Keratinocyte (primary cell): Measurements from ENCODE around the gene STIM1. TPM values are rescaled to one million over a fixed set of nuclear protein-coding genes. Genes with fewer than 3 reads are reported as not detected.

Experiments
- DNase-seq: peaks from one replicate; pipeline ENCODE4 v3.0.0-alpha.2; 2011; ENCODE audit warnings: low read depth, missing footprints, low spot score
- FAIRE-seq: peaks from 2 replicates; lab custom pipeline; 2011; peaks lifted over from hg19 to GRCh38; lab: Jason Lieb, UNC
- H2AFZ ChIP-seq: 2 replicates; pipeline ENCODE4 v1.6.0; 2012; ENCODE audit warnings: low read length, control low read depth, inconsistent platforms; ENCODE audit not compliant: control insufficient read depth
- H3K27ac ChIP-seq: 2 replicates; pipeline ENCODE4 v1.5.1; 2011; ENCODE audit warnings: low read length; ENCODE audit not compliant: control insufficient read depth, insufficient read depth
- H3K27me3 ChIP-seq: 3 replicates; pipeline ENCODE4 v1.6.0; 2011; ENCODE audit warnings: low read length; ENCODE audit not compliant: control insufficient read depth, insufficient read depth; ENCODE audit errors: extremely low read depth
- H3K36me3 ChIP-seq, 2 experiments: 2 replicates in 1 of 2; 3 replicates in 1 of 2; pipeline ENCODE4 v1.5.1; 2011; ENCODE audit warnings: low read length in 2 of 2, mild to moderate bottlenecking in 1 of 2; ENCODE audit not compliant: control insufficient read depth in 2 of 2, insufficient read depth in 2 of 2; ENCODE audit errors: extremely low read depth in 1 of 2
- H3K4me1 ChIP-seq: 3 replicates; pipeline ENCODE4 v1.5.1; 2011; ENCODE audit warnings: low read length; ENCODE audit not compliant: control insufficient read depth, insufficient read depth; ENCODE audit errors: extremely low read depth
- H3K4me2 ChIP-seq: 3 replicates; pipeline ENCODE4 v1.6.0; 2011; ENCODE audit warnings: low read depth, low read length; ENCODE audit not compliant: control insufficient read depth, insufficient read depth; ENCODE audit errors: extremely low read depth
- H3K4me3 ChIP-seq, 3 experiments: fragments of 200-600 bp in 1 of 3; sonication (generic) in 1 of 3; 2 replicates in 2 of 3; 3 replicates in 1 of 3; pipeline ENCODE4 v1.5.1; 2011 to 2016; ENCODE audit warnings: low read length in 3 of 3, mild to moderate bottlenecking in 3 of 3, control low read depth in 2 of 3, inconsistent platforms in 1 of 3, low read depth in 1 of 3, mixed read lengths in 1 of 3, mixed run types in 1 of 3, moderate library complexity in 1 of 3; ENCODE audit not compliant: control insufficient read depth in 2 of 3, insufficient read depth in 2 of 3; ENCODE audit errors: extremely low read depth in 1 of 3
- H3K79me2 ChIP-seq: 2 replicates; pipeline ENCODE4 v1.6.0; 2012; ENCODE audit warnings: low read length; ENCODE audit not compliant: control insufficient read depth, insufficient read depth
- H3K9ac ChIP-seq: 3 replicates; pipeline ENCODE4 v1.6.0; 2011; ENCODE audit warnings: low read length; ENCODE audit not compliant: control insufficient read depth, insufficient read depth; ENCODE audit errors: extremely low read depth
- H3K9me1 ChIP-seq: 3 replicates; pipeline ENCODE4 v1.6.0; 2011; ENCODE audit warnings: low read length; ENCODE audit not compliant: control insufficient read depth, insufficient read depth; ENCODE audit errors: extremely low read depth
- H3K9me3 ChIP-seq: 2 replicates; pipeline ENCODE4 v1.5.1; 2012; ENCODE audit warnings: low read depth, low read length; ENCODE audit not compliant: control insufficient read depth
- H4K20me1 ChIP-seq: 3 replicates; pipeline ENCODE4 v1.6.0; 2011; ENCODE audit warnings: low read length; ENCODE audit not compliant: control insufficient read depth, insufficient read depth; ENCODE audit errors: extremely low read depth
- EZH2 ChIP-seq: IDR thresholded peaks from one replicate; pipeline ENCODE4 v1.6.1; 2012; ENCODE audit warnings: inconsistent platforms, mild to moderate bottlenecking, low read length, moderate library complexity
- dilution Hi-C: fragments of 300-500 bp; cut with MboI; formaldehyde crosslinking; loops from one replicate; pipeline ENCODE4 v1.7.0; 2020; ENCODE audit warnings: low sequenced_read_pairs; ENCODE audit not compliant: extremely low pct_ligation_motif_present
- polyA plus RNA-seq, 5 experiments: library from polyadenylated mRNA; depleted of rRNA in 3 of 5; stranded (reverse) in 3 of 5; stranded (forward) in 1 of 5; unstranded in 1 of 5; fragments of >200 nt; gene quantifications; 1 replicate in 1 of 5; 2 replicates in 3 of 5; 3 replicates in 1 of 5; pipeline versions ENCODE4 v1.2.1 to v1.2.3, GENCODE V29; 2011 to 2012; ENCODE audit warnings: missing spikeins in 2 of 5, low read depth in 1 of 5, low replicate concordance in 1 of 5
- TF ChIP-seq, protein P1 (sequence below), 3 experiments: IDR thresholded peaks in 1 of 3; conservative IDR thresholded peaks in 1 of 3; optimal IDR thresholded peaks in 1 of 3; 2 replicates in 2 of 3; 3 replicates in 1 of 3; pipeline versions ENCODE3 to v1.5.1; 2011; ENCODE audit warnings: low read length in 3 of 3, mild to moderate bottlenecking in 3 of 3, moderate library complexity in 2 of 3, control low read depth in 1 of 3, inconsistent platforms in 1 of 3; ENCODE audit not compliant: insufficient read depth in 2 of 3; ENCODE audit errors: extremely low read depth in 1 of 3

STIM1 gene
- polyA plus RNA-seq, 1 donor (not counting 4 experiments of a cell fraction or from before 2014, with no cell fraction given), result 23.7 TPM

DNA sequence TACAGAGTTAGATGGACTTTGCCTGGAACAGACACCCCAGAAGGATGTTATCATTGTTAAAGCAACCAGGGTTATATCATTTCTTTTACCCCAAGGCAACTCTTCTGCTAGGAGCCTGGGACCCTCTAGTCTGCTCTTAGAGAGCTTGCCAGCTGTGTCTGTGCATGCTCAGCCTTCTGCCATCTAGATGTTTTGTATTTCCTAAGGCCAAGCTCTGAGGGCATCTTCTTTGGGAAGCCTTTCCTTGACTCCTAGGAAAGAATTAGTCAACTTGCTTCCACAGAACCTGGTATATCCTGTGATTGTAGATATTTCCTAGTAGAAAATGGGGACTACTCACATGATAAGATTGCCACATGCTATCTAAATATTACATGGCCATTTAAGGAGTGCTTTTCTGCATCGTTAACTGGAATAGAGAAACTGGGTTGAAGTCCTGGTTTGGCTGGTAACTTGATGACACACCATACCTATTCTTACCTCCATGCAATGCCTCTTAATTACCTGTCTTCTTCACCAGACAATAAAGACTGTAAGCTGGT lies 87.6 kb downstream of the STIM1 start:
- Histone ChIP-seq H3K79me2 (peaks cover 18% of the 10 kb centered on the region), H3K4me3 (no peak overlapping the region), H4K20me1 (peaks cover 3% of the 10 kb centered on the region), H3K4me1 (peaks cover 18% of the 10 kb centered on the region), H3K4me2 (no peak overlapping the region), H3K27ac (no peak overlapping the region), H2AFZ (no peak overlapping the region), H3K36me3 (peaks cover 2 to 9% of the 10 kb centered on the region in 2 experiments), H3K9ac (no peak overlapping the region), H3K9me1 (peaks cover 2% of the 10 kb centered on the region), H3K27me3 (no peaks in the 10 kb centered on the region), H3K9me3 (no peaks in the 10 kb centered on the region)
- no peak for FAIRE-seq
- DNase-seq, result no peak
- dilution Hi-C loops, result no loop called here
- TF ChIP-seq, protein P1, sequence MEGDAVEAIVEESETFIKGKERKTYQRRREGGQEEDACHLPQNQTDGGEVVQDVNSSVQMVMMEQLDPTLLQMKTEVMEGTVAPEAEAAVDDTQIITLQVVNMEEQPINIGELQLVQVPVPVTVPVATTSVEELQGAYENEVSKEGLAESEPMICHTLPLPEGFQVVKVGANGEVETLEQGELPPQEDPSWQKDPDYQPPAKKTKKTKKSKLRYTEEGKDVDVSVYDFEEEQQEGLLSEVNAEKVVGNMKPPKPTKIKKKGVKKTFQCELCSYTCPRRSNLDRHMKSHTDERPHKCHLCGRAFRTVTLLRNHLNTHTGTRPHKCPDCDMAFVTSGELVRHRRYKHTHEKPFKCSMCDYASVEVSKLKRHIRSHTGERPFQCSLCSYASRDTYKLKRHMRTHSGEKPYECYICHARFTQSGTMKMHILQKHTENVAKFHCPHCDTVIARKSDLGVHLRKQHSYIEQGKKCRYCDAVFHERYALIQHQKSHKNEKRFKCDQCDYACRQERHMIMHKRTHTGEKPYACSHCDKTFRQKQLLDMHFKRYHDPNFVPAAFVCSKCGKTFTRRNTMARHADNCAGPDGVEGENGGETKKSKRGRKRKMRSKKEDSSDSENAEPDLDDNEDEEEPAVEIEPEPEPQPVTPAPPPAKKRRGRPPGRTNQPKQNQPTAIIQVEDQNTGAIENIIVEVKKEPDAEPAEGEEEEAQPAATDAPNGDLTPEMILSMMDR (optimal IDR thresholded peaks at IDR 0.05 in 1 of 3, IDR thresholded peaks at IDR 0.05 in 1 of 3, conservative IDR thresholded peaks at IDR 0.05 in 1 of 3; ENCODE audit: extremely low read depth in 1 of 3, insufficient read depth in 2 of 3, low read length in 3 of 3), result no peak
- no peak for TF ChIP-seq EZH2

DNA sequence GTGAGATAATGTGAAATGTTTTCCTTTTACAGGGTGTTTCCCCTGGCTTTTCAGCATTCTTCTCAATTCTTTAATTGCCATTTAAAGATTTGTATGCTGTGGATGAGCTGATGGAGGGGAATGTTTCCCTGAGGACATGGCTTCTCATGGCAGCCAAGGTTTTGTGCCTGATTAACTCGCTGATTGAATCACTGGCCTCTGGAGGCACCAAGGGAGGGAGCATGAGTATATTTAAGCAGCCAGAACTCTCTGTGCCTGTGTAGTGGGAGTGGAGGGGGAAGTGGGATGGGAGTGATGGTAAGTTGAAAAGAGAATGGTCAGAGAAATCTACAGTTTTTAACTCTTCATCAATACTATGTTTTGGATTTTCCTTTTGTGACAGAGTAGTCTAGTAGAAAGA lies 88.7 kb downstream of the STIM1 start:
- no peak overlapping the region for H3K27ac ChIP-seq
- TF ChIP-seq EZH2, result no peak
- DNase-seq (no peak), FAIRE-seq (no peak)
- no peaks in the 10 kb centered on the region for H3K9me3 ChIP-seq
- no peaks in the 10 kb centered on the region for H3K27me3 ChIP-seq
- peaks cover 15% of the 10 kb centered on the region for H3K4me1 ChIP-seq
- peaks cover 3% of the 10 kb centered on the region for H4K20me1 ChIP-seq
- H3K9me1 ChIP-seq, result peaks cover 2% of the 10 kb centered on the region
- peaks cover 18% of the 10 kb centered on the region for H3K79me2 ChIP-seq
- no peak overlapping the region for H3K9ac ChIP-seq
- dilution Hi-C loops, result no loop called here
- H3K36me3 ChIP-seq, result peaks cover 2 to 9% of the 10 kb centered on the region in 2 experiments
- H3K4me2 ChIP-seq, result no peak overlapping the region
- no peak overlapping the region for H3K4me3 ChIP-seq
- no peak overlapping the region for H2AFZ ChIP-seq
